ENCODE results near the gene MTCH2.

- no peak for TF ChIP-seq CTCF (IDR thresholded peaks at IDR 0.05; ENCODE audit: poor library complexity, severe bottlenecking)
- no peak for TF ChIP-seq REST (IDR thresholded peaks at IDR 0.05; ENCODE audit: borderline replicate concordance)
- TF ChIP-seq MXI1 (conservative IDR thresholded peaks at IDR 0.05; ENCODE audit: poor library complexity, severe bottlenecking): no peak
- no peak for TF ChIP-seq RAD21 (conservative IDR thresholded peaks at IDR 0.05)
- TF ChIP-seq EP300 (conservative IDR thresholded peaks at IDR 0.05; ENCODE audit: poor library complexity, severe bottlenecking): no peak
- TF ChIP-seq POLR2AphosphoS5 (IDR thresholded peaks at IDR 0.05): no peak
- TF ChIP-seq EZH2 (IDR thresholded peaks at IDR 0.05; ENCODE audit: borderline replicate concordance, insufficient read depth, low read length, poor library complexity, severe bottlenecking): no peak
- TF ChIP-seq SMC3 (conservative IDR thresholded peaks at IDR 0.05; ENCODE audit: poor library complexity): no peak
- no peak for TF ChIP-seq TAF1 (IDR thresholded peaks at IDR 0.05; ENCODE audit: low read depth)
Measured at GRCh38 chr11:47649276-47649675, 6.9 kb upstream of the MTCH2 start.
